DMS53 treated with DMSO at 0.1 percent for 48 hours (cell line): ENCODE data around the gene CACNA2D4.
"Not testable (repeated sequence)": the region's sequence is repeated elsewhere in the genome, so short reads cannot be mapped to it uniquely, and the experiment has no call there.

Experiments
- DNase-seq: peaks from one replicate; lab custom pipeline; 2025; ENCODE audit not compliant: unreplicated experiment; lab: John Stamatoyannopoulos, UW

Gene CACNA2D4

DNA sequence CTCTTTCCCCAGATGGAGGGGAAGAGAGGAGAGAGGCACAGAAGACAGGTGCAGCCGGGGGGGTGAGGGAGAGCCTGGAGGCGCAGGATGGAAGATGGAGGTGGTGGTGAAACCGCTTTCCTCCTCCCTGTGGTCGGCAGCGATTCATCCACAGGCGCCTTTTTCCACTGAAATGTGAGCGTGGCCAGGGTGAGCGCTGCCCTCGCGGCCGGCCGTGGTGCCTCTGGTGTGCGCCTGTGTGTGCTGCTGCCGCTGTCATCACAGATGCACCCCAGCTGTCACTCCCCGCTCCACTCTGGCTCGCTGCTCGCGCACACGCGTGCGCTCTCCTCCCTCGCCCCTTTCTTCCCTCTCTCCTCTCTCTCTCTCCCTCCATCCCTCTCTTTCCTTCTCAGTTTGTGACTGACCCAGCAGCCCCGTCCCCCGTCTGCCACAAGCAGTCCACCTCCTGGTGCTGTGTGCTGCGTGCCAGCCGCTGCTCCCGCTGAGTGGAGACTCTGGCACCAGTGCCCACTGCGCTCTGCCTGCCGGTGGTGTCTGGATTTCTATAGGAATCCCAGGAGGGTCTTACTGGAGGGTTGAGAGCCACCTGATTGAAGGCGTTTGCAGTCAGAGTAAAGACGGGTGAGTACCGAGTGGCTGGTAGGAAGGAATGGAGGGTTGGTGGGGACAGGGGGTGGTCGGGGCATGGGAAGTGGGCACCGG is 98.1 kb downstream of the CACNA2D4 start, which contains the start of gene LRTM2:
TSS of gene LRTM2 (plus strand) at position 375 of the 705 bp plus-strand sequence. CDS start 7,584 bp downstream, outside the sequence.
- no peak for DNase-seq

DNA sequence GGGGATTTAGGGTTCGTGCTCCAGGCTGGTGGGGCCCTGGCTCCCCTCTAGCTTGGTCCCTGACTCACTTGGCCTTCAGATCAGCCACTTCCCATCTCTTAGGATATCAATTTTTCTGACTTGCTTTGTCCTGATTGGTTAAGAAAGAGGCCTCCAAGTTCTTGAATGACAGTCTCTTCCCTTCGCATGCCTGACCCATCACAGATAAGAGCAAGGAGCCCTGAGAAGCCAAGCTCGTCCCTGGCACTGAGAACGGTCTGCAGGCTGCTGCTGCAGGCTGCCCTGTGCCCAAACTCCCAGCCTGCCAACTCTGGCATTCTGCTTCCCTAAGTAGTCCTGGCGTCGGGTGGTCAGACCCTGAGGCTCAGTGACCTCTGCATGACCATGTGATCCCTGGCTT is 98.9 kb downstream of the CACNA2D4 start:
- DNase-seq = no peak

- no peak for DNase-seq
Measured at GRCh38 chr12:1819050-1819449, 99.4 kb downstream of the CACNA2D4 start.

DNA sequence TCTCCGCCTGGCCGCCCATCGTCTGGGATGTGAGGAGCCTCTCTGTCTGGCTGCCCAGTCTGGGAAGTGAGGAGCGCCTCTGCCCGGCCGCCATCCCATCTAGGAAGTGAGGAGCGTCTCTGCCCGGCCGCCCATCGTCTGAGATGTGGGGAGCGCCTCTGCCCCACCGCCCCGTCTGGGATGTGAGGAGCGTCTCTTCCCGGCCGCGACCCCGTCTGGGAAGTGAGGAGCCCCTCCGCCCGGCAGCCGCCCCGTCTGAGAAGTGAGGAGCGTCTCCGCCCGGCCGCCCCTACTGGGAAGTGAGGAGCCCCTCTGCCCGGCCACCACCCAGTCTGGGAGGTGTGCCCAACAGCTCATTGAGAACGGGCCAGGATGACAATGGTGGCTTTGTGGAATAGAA is 100.5 kb downstream of the CACNA2D4 start:
- not testable (repeated sequence) for DNase-seq

GRCh38 chr12:1816730-1817348 is 101.6 kb downstream of the CACNA2D4 start:
- DNase-seq = no peak

GRCh38 chr12:1815814-1816729 is 102.4 kb downstream of the CACNA2D4 start:
- no peak for DNase-seq

DNA sequence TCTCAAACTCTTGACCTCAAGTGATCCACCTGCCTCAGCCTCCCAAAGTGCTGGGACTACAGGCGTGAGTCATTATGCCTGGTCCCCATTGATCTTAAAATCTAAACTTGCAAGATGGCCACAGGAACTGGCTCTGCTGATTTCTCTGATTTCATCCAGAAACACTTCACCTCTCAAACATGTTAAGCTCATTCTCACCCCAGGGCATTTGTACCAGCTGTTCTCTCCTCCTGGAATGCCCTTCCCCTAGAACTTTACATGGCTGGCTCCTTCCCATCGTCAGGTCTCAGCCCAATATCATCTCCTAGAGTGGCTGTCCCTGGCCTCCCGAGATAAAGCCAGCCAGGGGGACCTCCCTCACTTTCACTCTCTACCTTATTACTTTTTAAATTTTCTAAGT is 103.3 kb downstream of the CACNA2D4 start:
- DNase-seq = no peak

DNA sequence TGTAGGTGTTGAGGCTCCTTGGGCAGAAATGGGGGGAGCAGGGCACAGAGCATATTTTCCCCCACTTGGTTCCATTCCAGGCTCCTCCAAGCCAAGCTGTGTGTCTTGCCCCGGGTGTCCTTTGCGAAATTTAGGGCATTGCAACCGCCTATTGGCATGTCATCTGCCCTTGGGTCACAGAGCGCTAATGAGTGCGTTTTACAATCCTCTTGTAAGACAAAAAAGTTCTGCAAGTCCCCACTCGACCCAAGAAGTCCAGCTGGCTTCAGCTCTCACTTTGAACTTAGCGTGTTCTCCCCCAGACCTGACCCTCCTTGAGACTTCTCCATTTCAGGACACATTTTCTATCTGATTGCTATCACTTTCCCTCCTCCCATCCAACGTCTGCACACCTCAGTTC is 104.2 kb downstream of the CACNA2D4 start:
- DNase-seq = no peak

DNA sequence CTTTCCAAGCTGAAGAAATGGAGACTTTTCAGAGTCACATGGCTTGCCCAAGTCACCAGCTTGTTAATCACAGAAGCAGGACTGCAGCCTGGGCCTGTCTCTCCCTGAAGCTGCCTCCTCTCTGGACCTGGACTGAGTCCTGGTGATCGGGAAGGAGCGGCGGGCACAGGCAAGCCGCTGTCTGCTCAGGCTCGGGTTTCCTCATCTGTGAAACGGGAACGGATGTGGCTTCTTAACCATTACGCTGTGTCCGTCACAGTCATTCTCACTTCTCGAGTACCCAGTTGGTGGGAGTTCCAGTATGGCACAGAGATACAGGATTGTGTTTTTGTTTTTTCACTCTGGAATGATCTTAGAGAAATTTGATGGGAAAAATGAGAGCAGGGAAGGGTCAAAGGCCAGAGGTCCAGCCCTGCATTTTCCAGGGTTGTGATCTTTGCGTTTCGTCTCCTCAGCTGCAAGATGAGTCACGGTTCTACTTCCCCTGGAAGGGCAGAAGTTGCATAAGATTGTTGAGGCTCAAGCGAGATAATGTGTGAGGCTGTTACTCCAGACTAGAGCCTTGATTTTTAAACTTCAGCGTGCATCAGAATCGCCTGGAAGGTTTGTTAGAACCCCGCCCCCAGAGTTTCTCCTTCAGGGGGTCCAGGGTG is 105.7 kb downstream of the CACNA2D4 start:
- DNase-seq = no peak

DNA sequence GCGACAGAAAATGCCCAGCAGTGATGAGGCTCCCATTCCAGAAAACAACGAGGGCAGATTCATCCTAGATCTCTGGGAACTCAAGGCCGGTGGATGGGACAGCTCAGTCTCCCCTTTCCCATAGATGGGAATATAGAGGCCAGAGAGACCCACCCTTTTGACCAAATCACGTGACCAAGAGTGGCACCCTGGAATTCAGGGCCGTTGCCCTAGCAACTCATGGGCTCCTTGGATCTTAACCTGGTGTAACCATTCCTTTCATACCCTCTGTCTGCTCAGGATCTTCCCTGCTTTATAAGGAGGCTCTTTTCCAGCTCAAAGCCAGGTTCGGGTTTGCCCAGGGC is 106.5 kb downstream of the CACNA2D4 start:
- no peak for DNase-seq

- no peak for DNase-seq
Measured at GRCh38 chr12:1811281-1811947, 107.0 kb downstream of the CACNA2D4 start.

DNA sequence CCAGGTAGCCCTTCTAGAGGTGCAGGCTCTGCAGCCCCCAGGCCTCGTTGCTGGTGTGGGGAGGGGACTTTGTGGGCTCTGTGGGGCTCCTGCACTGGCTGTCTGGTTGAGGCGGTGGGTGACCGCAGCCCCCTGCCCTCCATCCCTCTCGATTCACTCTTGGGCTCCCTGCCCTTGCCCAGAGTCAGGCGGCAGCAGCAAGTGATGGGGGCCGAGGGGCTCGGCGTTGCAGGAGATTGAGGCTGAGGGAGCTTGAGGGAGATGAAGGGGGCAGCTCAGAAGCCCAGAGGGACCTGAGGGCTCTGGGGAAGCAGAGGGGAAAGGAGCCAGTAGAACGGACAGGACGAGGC is 107.5 kb downstream of the CACNA2D4 start:
- DNase-seq = no peak

- DNase-seq = no peak
Measured at GRCh38 chr12:1810201-1810930, 108.1 kb downstream of the CACNA2D4 start.

DNA sequence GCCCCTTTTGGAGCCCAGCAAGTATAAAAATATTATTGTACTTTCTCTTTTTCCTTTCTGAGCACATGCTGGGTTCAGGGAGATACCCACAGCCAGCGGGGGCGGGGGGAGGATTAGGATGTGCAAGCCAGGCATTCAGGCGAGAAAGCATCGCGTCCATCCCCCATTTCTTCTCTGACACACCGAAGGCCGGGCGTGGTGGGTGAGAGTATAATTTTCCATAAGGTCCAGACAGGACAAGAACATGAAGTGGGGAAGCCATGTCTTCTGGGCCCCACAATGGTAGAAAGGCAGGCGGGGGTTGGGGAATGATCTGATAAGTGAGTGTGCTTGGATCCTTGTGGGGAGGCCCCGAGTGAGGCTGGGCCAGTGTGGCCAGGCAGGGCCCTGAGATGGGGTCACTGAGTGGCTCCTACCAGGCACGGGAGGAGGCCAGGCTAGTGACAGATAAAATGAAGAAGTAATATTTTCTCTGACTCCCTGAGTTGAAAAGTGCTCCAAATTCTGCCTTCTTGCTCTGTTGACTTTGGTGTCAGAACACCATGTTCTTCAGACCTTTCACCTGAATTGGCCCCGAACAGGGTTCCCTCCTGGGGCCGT is 108.8 kb downstream of the CACNA2D4 start:
- no peak for DNase-seq

GRCh38 chr12:1808798-1809480 is 109.5 kb downstream of the CACNA2D4 start:
- no peak for DNase-seq

GRCh38 chr12:1808036-1808797 is 110.2 kb downstream of the CACNA2D4 start:
- DNase-seq = no peak

- DNase-seq = no peak
Measured at GRCh38 chr12:1807087-1807860, 111.2 kb downstream of the CACNA2D4 start.
